ENCODE data around the gene AGAP5. TPM values are rescaled to one million over a fixed set of nuclear protein-coding genes. Genes with fewer than 3 reads are reported as not detected.

AGAP5 gene
- total and polyA plus RNA-seq, 10 of the 15 experiments (the other 5 are each of a cell fraction or from before 2014, with no cell fraction given): 0.68 to 8.5 (median 6.7) TPM; not detected in 1

DNA sequence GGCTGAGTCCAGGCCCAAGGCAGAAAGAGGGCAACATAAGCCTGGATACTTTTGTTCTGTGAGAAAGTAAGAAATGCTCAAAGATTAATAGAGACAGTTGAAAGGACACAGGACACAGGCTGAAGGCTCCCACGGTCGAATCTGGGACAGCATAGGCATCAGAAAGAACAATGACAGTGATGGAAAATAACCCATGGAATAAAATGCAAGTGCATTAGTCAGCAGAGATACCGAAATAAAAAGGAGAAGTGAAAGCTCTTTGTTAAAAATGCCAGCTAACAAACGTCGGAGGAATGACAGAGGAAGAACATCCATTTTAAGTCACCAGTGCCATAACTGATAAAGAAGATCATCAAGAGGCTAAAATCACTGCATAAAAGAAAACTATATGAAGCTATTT is 19.6 kb upstream of the AGAP5 start (continued):
- TF ChIP-seq, protein P1, sequence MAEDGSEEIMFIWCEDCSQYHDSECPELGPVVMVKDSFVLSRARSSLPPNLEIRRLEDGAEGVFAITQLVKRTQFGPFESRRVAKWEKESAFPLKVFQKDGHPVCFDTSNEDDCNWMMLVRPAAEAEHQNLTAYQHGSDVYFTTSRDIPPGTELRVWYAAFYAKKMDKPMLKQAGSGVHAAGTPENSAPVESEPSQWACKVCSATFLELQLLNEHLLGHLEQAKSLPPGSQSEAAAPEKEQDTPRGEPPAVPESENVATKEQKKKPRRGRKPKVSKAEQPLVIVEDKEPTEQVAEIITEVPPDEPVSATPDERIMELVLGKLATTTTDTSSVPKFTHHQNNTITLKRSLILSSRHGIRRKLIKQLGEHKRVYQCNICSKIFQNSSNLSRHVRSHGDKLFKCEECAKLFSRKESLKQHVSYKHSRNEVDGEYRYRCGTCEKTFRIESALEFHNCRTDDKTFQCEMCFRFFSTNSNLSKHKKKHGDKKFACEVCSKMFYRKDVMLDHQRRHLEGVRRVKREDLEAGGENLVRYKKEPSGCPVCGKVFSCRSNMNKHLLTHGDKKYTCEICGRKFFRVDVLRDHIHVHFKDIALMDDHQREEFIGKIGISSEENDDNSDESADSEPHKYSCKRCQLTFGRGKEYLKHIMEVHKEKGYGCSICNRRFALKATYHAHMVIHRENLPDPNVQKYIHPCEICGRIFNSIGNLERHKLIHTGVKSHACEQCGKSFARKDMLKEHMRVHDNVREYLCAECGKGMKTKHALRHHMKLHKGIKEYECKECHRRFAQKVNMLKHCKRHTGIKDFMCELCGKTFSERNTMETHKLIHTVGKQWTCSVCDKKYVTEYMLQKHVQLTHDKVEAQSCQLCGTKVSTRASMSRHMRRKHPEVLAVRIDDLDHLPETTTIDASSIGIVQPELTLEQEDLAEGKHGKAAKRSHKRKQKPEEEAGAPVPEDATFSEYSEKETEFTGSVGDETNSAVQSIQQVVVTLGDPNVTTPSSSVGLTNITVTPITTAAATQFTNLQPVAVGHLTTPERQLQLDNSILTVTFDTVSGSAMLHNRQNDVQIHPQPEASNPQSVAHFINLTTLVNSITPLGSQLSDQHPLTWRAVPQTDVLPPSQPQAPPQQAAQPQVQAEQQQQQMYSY (CRISPR knock-in tag; IDR thresholded peaks at IDR 0.05): no peak
- TF ChIP-seq IKZF2 (IDR thresholded peaks at IDR 0.05): peak; percentile 70 to 82; a peak in 3 of 4 replicates
- TF ChIP-seq HDAC2 (IDR thresholded peaks at IDR 0.05): no peak
- TF ChIP-seq LARP7 (IDR thresholded peaks at IDR 0.05): no peak
- TF ChIP-seq EP300 (IDR thresholded peaks at IDR 0.05; ENCODE audit: borderline replicate concordance in 1 of 2, control insufficient read depth in 1 of 2, low read depth in 2 of 2, low read length in 2 of 2): peak in 1 of 2 experiments; percentile 41; a peak in 1 of 4 replicates
- TF ChIP-seq PAX5 (IDR thresholded peaks at IDR 0.05; ENCODE audit: borderline replicate concordance, low read depth, low read length): no peak
- TF ChIP-seq DPF2 (IDR thresholded peaks at IDR 0.05): no peak
- TF ChIP-seq, protein P2, sequence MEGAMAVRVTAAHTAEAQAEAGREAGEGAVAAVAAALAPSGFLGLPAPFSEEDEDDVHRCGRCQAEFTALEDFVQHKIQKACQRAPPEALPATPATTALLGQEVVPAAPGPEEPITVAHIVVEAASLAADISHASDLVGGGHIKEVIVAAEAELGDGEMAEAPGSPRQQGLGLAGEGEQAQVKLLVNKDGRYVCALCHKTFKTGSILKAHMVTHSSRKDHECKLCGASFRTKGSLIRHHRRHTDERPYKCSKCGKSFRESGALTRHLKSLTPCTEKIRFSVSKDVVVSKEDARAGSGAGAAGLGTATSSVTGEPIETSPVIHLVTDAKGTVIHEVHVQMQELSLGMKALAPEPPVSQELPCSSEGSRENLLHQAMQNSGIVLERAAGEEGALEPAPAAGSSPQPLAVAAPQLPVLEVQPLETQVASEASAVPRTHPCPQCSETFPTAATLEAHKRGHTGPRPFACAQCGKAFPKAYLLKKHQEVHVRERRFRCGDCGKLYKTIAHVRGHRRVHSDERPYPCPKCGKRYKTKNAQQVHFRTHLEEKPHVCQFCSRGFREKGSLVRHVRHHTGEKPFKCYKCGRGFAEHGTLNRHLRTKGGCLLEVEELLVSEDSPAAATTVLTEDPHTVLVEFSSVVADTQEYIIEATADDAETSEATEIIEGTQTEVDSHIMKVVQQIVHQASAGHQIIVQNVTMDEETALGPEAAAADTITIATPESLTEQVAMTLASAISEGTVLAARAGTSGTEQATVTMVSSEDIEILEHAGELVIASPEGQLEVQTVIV (IDR thresholded peaks at IDR 0.05; ENCODE audit: borderline replicate concordance, partially characterized antibody): no peak
- no peak for TF ChIP-seq KLF5 (IDR thresholded peaks at IDR 0.05; ENCODE audit: partially characterized antibody)
- TF ChIP-seq, protein P3, sequence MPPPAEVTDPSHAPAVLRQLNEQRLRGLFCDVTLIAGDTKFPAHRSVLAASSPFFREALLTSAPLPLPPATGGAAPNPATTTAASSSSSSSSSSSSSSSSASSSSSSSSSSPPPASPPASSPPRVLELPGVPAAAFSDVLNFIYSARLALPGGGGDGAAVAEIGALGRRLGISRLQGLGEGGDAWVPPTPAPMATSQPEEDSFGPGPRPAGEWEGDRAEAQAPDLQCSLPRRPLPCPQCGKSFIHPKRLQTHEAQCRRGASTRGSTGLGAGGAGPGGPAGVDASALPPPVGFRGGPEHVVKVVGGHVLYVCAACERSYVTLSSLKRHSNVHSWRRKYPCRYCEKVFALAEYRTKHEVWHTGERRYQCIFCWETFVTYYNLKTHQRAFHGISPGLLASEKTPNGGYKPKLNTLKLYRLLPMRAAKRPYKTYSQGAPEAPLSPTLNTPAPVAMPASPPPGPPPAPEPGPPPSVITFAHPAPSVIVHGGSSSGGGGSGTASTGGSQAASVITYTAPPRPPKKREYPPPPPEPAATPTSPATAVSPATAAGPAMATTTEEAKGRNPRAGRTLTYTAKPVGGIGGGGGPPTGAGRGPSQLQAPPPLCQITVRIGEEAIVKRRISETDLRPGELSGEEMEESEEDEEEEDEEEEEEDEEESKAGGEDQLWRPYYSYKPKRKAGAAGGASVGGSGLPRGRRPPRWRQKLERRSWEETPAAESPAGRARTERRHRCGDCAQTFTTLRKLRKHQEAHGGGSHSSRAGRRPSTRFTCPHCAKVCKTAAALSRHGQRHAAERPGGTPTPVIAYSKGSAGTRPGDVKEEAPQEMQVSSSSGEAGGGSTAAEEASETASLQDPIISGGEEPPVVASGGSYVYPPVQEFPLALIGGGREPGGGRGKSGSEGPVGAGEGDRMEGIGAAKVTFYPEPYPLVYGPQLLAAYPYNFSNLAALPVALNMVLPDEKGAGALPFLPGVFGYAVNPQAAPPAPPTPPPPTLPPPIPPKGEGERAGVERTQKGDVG (CRISPR knock-in tag; IDR thresholded peaks at IDR 0.05): no peak
- peak; percentile 95; the same call in 1 of the 2 replicates for TF ChIP-seq BACH1 (IDR thresholded peaks at IDR 0.05; ENCODE audit: borderline replicate concordance)
- TF ChIP-seq MEF2B (IDR thresholded peaks at IDR 0.05; ENCODE audit: partially characterized antibody, poor library complexity, severe bottlenecking): peak; percentile 43
- 0 out of 2 replicates have a peak, but pooled peaks have one; percentile 46 for TF ChIP-seq MEF2A (IDR thresholded peaks at IDR 0.05; ENCODE audit: insufficient read depth, low read depth, low read length)
- TF ChIP-seq SIX5 (IDR thresholded peaks at IDR 0.05; ENCODE audit: low read depth, low read length, severe bottlenecking): no peak
- TF ChIP-seq, protein P4, sequence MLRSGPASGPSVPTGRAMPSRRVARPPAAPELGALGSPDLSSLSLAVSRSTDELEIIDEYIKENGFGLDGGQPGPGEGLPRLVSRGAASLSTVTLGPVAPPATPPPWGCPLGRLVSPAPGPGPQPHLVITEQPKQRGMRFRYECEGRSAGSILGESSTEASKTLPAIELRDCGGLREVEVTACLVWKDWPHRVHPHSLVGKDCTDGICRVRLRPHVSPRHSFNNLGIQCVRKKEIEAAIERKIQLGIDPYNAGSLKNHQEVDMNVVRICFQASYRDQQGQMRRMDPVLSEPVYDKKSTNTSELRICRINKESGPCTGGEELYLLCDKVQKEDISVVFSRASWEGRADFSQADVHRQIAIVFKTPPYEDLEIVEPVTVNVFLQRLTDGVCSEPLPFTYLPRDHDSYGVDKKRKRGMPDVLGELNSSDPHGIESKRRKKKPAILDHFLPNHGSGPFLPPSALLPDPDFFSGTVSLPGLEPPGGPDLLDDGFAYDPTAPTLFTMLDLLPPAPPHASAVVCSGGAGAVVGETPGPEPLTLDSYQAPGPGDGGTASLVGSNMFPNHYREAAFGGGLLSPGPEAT (IDR thresholded peaks at IDR 0.05; ENCODE audit: low read depth): peak; percentile 72
- TF ChIP-seq GABPA (IDR thresholded peaks at IDR 0.05; ENCODE audit: low read depth): no peak
- peak; percentile 58; the same call in 1 of the 2 replicates for TF ChIP-seq YY1 (IDR thresholded peaks at IDR 0.05; ENCODE audit: low read depth, low read length)
